GM10248 (cell line): ENCODE measurements around the gene EFEMP1.

Source experiments
- CTCF ChIA-PET: fragments of 300-600 bp; sonication (Branson Sonifier 250); formaldehyde crosslinking; extraction: SDS; loops from one replicate; lab custom pipeline; 2021; ENCODE audit warnings: antibody characterized with exemption; lab: Yijun Ruan, JAX
- POLR2A ChIA-PET: fragments of 350-650 bp; sonication (Branson Sonifier 250); formaldehyde crosslinking; extraction: SDS; loops from one replicate; lab custom pipeline; 2020; ENCODE audit warnings: antibody characterized with exemption; lab: Yijun Ruan, JAX
- DNase-seq: peaks from one replicate; pipeline ENCODE4 v3.0.0; 2012; ENCODE audit errors: extremely low spot score
- TF ChIP-seq, protein P1 (sequence below): IDR thresholded peaks from 2 replicates; pipeline ENCODE4 v1.5.1; 2012; ENCODE audit warnings: mild to moderate bottlenecking, low read depth; ENCODE audit errors: extremely low read depth, missing control alignments, control extremely low read depth

The EFEMP1 gene

DNA sequence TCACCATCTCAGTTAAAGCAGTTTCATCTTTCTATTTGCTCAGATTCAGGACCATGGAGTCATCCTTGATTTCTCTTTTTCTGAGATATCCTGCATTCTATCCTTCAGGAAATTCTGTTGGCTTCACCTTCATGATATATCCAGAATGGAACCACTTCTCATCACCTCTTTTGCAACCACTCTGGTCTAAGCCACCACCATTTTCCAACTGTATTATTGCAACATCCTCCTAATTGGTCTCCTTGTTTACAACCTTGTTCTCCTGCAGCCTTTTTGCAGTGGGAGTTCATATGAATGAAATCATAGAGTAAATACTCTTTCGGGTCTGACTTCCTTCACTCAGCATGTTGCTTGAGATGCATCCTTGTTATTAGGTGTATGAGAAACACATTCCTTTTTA, 3.4 kb upstream of the EFEMP1 start:
- no peak for DNase-seq
- TF ChIP-seq, protein P1, sequence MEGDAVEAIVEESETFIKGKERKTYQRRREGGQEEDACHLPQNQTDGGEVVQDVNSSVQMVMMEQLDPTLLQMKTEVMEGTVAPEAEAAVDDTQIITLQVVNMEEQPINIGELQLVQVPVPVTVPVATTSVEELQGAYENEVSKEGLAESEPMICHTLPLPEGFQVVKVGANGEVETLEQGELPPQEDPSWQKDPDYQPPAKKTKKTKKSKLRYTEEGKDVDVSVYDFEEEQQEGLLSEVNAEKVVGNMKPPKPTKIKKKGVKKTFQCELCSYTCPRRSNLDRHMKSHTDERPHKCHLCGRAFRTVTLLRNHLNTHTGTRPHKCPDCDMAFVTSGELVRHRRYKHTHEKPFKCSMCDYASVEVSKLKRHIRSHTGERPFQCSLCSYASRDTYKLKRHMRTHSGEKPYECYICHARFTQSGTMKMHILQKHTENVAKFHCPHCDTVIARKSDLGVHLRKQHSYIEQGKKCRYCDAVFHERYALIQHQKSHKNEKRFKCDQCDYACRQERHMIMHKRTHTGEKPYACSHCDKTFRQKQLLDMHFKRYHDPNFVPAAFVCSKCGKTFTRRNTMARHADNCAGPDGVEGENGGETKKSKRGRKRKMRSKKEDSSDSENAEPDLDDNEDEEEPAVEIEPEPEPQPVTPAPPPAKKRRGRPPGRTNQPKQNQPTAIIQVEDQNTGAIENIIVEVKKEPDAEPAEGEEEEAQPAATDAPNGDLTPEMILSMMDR: no peak
- ChIA-PET CTCF (no interaction called here), POLR2A (no interaction called here)

DNA sequence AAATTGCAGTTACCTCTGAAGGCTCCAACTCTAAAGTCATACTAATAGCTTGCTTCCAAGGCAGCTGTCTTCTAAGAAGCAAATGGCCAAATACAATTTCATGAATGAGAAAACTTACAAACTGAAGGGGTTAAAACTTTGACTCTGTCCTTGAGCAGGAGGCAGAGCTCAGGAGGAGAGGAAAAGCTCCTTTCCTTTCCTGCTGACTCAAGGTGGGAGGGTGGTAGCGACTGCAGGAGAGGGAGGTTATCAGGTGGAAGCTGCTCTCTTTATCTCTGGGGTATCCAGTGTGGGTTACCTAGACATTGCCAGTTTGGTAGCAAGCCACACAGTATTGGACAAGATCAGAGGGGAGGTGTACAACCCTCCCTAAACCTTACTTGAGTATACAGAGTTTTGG, 2.7 kb upstream of the EFEMP1 start:
- ChIA-PET CTCF (no interaction called here), POLR2A (no interaction called here)
- TF ChIP-seq, protein P1: no peak
- DNase-seq: no peak

DNA sequence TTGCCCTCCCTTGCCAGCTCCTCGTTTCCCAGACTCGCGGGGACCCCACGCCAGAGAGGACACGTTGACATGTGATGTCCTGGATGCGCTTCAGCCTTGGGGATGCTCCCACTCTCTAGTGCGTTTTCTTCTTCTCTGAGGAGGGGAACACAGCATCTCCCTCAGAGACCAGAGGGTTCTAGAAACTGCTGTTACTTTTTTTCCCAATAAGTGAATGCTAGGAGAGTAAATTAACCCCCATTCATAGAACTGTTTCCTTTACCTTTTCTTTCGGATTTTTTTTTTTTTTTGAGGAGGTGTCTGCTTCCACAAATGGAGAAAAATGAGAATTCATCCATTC, 370 bp upstream of the EFEMP1 start:
- no peak for DNase-seq
- ChIA-PET POLR2A (no interaction called here), CTCF (interaction anchor here (1.6 kb wide), 1 partner anchor 15 kb away, joined by 4 read pairs; no protein-coding TSS in a partner anchor)
- TF ChIP-seq, protein P1: no peak

DNA sequence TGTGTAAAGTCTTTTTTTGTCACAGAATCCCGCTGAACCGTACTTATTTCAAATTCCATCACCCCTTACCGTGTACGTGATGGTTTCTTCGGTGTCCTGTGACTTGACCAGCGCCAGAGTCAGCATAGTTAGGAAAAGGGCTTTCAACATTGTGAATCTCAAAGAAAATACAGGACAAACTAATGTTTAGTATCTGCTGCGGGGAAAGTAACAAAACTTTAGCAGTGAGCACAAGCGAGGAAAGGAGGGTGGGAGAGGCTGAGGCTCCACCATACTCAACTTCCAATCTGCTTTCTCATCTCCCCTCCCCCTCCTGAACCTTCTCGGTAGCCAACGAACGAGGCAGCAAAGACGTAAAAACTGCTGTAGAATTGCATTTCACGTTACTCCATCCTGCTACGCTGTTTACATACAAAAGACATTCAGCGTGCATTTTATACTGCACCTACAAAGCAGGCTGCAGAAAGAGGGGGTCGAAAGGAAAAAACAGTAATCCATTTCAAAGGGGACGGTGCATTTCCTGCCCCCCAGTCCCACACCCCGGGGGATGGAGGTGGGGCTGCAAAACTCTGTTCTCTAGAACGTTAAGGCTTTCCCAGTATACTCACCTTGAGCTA, 1.2 kb downstream of the EFEMP1 start:
- TF ChIP-seq, protein P1: no peak
- CTCF ChIA-PET: interaction anchor here (1.3 to 1.6 kb wide), 2 partner anchors 14 to 40 kb away, joined by 3 to 4 read pairs; no protein-coding TSS in a partner anchor
- POLR2A ChIA-PET: no interaction called here
- no peak for DNase-seq

DNA sequence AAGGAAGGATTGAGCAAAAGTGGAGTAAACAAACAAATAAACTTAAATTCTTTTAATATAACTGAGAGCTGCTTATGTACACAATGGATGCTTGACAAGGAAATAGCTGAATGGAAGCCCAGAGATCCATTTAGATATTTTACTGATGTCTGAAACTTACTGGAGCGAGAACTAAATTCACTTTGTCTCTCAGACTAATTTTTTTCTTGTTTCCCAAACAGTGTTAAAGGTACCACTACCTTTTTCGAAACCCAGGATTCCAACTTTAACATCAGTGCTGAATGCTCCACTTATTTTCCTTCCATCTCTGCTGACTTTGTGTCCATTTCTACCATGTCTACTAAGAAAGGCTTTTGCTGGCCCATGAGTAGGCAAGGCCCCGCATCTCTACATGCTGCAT, 4.0 kb downstream of the EFEMP1 start:
- ChIA-PET POLR2A (no interaction called here), CTCF (interaction anchor here (1.2 to 1.4 kb wide), 2 partner anchors 11 to 21 kb away, joined by 5 read pairs; no protein-coding TSS in a partner anchor)
- TF ChIP-seq, protein P1: no peak
- no peak for DNase-seq

DNA sequence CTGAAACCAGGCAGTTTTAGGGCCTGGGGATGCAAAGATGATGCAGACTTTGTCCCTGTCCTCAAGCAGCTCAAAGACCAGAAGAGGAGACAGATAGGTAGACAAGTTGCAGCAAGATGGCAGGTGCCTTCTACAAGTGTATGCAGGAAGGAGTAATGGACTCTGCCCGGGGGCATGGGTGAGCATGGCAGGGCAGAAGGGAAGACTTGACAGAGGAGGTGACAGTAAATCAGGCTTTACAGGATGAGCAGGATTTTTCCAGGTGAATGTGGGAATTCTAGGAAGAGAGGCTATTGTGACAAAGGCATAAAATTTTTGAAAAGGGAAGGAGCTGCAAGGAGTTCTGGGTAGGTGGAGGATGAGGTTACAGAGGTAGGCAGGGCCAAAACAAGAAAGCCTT, 4.7 kb downstream of the EFEMP1 start:
- TF ChIP-seq, protein P1: no peak
- no peak for DNase-seq
- ChIA-PET POLR2A (no interaction called here), CTCF (interaction anchor here (1.2 to 1.5 kb wide), 3 partner anchors 10 to 22 kb away, joined by 5 read pairs; no protein-coding TSS in a partner anchor)
